Vagina (tissue), 2 donors: ENCODE measurements around the gene AMPD3. TPM values are rescaled to one million over a fixed set of nuclear protein-coding genes. Genes with fewer than 3 reads are reported as not detected.

Experiments
- DNase-seq, 2 donors: peaks; one replicate each; pipeline ENCODE4 v3.0.0-alpha.2; 2017; ENCODE audit errors: extremely low spot score in 2 of 2
- H3K27ac ChIP-seq: fragments of 200-600 bp; sonication (generic); one replicate; pipeline ENCODE4 v1.5.1; 2019
- H3K27me3 ChIP-seq: fragments of 200-600 bp; sonication (generic); one replicate; pipeline ENCODE4 v1.5.1; 2019
- H3K36me3 ChIP-seq, 2 donors: fragments of 200-600 bp; sonication (generic); one replicate each; pipeline ENCODE4 v1.5.1; 2017 to 2019
- H3K4me1 ChIP-seq: fragments of 200-600 bp; sonication (generic); one replicate; pipeline ENCODE4 v1.5.1; 2019
- H3K4me3 ChIP-seq, 2 donors: fragments of 200-600 bp; sonication (generic); 1 replicate in 1 of 2; 2 replicates in 1 of 2; pipeline ENCODE4 v1.5.1; 2016 to 2019
- H3K9me3 ChIP-seq: fragments of 200-600 bp; sonication (generic); one replicate; pipeline ENCODE4 v1.5.1; 2019
- CTCF ChIP-seq, 3 experiments: fragments of 450-650 bp in 2 of 3; fragments of 200-600 bp in 1 of 3; sonication (generic) in 1 of 3; IDR thresholded peaks; one replicate each; pipeline ENCODE4 v1.5.1; 2017 to 2019; ENCODE audit warnings: antibody characterized with exemption in 3 of 3, mild to moderate bottlenecking in 2 of 3, moderate library complexity in 2 of 3
- POLR2A ChIP-seq, 2 donors: fragments of 450-650 bp; IDR thresholded peaks; one replicate each; pipeline ENCODE4 v1.6.1; 2017; ENCODE audit warnings: antibody characterized with exemption in 2 of 2, mild to moderate bottlenecking in 2 of 2, moderate library complexity in 2 of 2
- POLR2AphosphoS5 ChIP-seq, 2 donors: sonication (generic); formaldehyde crosslinking; IDR thresholded peaks; one replicate each; pipeline ENCODE4 v1.9.0; 2017; ENCODE audit warnings: antibody characterized with exemption in 2 of 2, mild to moderate bottlenecking in 2 of 2, low read depth in 1 of 2; ENCODE audit not compliant: insufficient read depth in 1 of 2
- intact Hi-C: fragments of 100-400 bp; cut with DNase I; formaldehyde crosslinking; loops from one replicate; pipeline ENCODE4 v1.15.1; 2023
- total RNA-seq: library from RNA; depleted of rRNA; stranded (reverse); fragments of >200 nt; gene quantifications from one replicate; pipeline ENCODE4 v1.2.3, GENCODE V29; 2016

AMPD3 gene
- total RNA-seq, 1 donor from 2014 or later: 20.1 TPM

GRCh38 chr11:10540915-10541560 lies 86.0 kb downstream of the AMPD3 start, which contains the start of gene RNF141:
RNF141 (minus strand) TSS chr11:10541187; CDS start chr11:10534158, 7,029 bp downstream.
- H3K9me3 ChIP-seq: no peaks in the 10 kb centered on the region
- intact Hi-C loops: no loop called here
- H3K4me1 ChIP-seq: peaks cover 18% of the 10 kb centered on the region
- H3K27ac ChIP-seq: peak within 1 kb of the TSS; percentile 97
- H3K27me3 ChIP-seq: no peaks in the 10 kb centered on the region
- peak within 1 kb of the TSS; percentile 60 to 97 for H3K4me3 ChIP-seq
- peak in 1 of 2 donors; percentile 92 for DNase-seq
- no peaks in the 10 kb centered on the region for H3K36me3 ChIP-seq
- TF ChIP-seq POLR2AphosphoS5 (IDR thresholded peaks at IDR 0.05; ENCODE audit: insufficient read depth in 1 of 2, low read depth in 1 of 2): peak; percentile 82 to 99
- TF ChIP-seq POLR2A (IDR thresholded peaks at IDR 0.05): peak in 1 of 2 donors; percentile 90
- TF ChIP-seq CTCF (IDR thresholded peaks at IDR 0.05): peak; percentile 58 to 72 (median 68)

- Histone ChIP-seq H3K27ac (peak overlapping the region; percentile 97), H3K9me3 (no peaks in the 10 kb centered on the region), H3K4me1 (peaks cover 18% of the 10 kb centered on the region), H3K27me3 (no peaks in the 10 kb centered on the region), H3K4me3 (peak overlapping the region; percentile 60 to 97), H3K36me3 (no peaks in the 10 kb centered on the region)
- intact Hi-C loops: no loop called here
- no peak for DNase-seq
- TF ChIP-seq POLR2AphosphoS5 (IDR thresholded peaks at IDR 0.05; ENCODE audit: insufficient read depth in 1 of 2, low read depth in 1 of 2) (no peak), CTCF (IDR thresholded peaks at IDR 0.05) (no peak), POLR2A (IDR thresholded peaks at IDR 0.05) (no peak)
Measured at GRCh38 chr11:10541561-10541930, 86.5 kb downstream of the AMPD3 start.

GRCh38 chr11:10542776-10543175 lies 87.7 kb downstream of the AMPD3 start:
- peaks cover 18% of the 10 kb centered on the region for H3K4me1 ChIP-seq
- intact Hi-C loops: no loop called here

GRCh38 chr11:10543782-10544181 lies 88.7 kb downstream of the AMPD3 start:
- Histone ChIP-seq H3K27me3 (no peaks in the 10 kb centered on the region), H3K4me3 (no peak overlapping the region), H3K36me3 (no peaks in the 10 kb centered on the region), H3K9me3 (no peaks in the 10 kb centered on the region), H3K4me1 (peaks cover 17% of the 10 kb centered on the region), H3K27ac (no peak overlapping the region)
- intact Hi-C loops: no loop called here
- no peak for TF ChIP-seq POLR2AphosphoS5 (IDR thresholded peaks at IDR 0.05; ENCODE audit: insufficient read depth in 1 of 2, low read depth in 1 of 2)
- TF ChIP-seq CTCF (IDR thresholded peaks at IDR 0.05): no peak
- TF ChIP-seq POLR2A (IDR thresholded peaks at IDR 0.05): no peak
- no peak for DNase-seq

More at GRCh38 chr11:10542776-10543175, 87.7 kb downstream of the AMPD3 start:
- TF ChIP-seq POLR2AphosphoS5 (IDR thresholded peaks at IDR 0.05; ENCODE audit: insufficient read depth in 1 of 2, low read depth in 1 of 2) (no peak), POLR2A (IDR thresholded peaks at IDR 0.05) (no peak), CTCF (IDR thresholded peaks at IDR 0.05) (no peak)
- no peak for DNase-seq
- H3K27ac ChIP-seq: no peak overlapping the region
- H3K36me3 ChIP-seq: no peaks in the 10 kb centered on the region
- H3K4me3 ChIP-seq: no peak overlapping the region
- no peaks in the 10 kb centered on the region for H3K27me3 ChIP-seq
- H3K9me3 ChIP-seq: no peaks in the 10 kb centered on the region
